Body of pancreas (tissue), 4 donors: ENCODE results near the gene TSHZ2. TPM values are rescaled to one million over a fixed set of nuclear protein-coding genes. Genes with fewer than 3 reads are reported as not detected.
A peak's percentile ranks its signal among the peaks of the same experiment; 100 is the strongest.
"Not testable (repeated sequence)": the region's sequence is repeated elsewhere in the genome, so short reads cannot be mapped to it uniquely, and the experiment has no call there.

ENCODE experiments used
- ATAC-seq: fragments of 150-250 bp; one replicate; pipeline ENCODE4 v1.9.1; 2016
- DNase-seq, 4 donors: peaks; one replicate each; pipeline ENCODE4 v3.0.0-alpha.2; 2019
- H3K27ac ChIP-seq, 4 donors: fragments of 200-600 bp; sonication (generic); 1 replicate in 3 of 4; 2 replicates in 1 of 4; pipeline versions ENCODE4 v1.5.1 to v1.6.1; 2016 to 2019; ENCODE audit warnings: mild to moderate bottlenecking in 1 of 4, mixed read lengths in 1 of 4, moderate library complexity in 1 of 4
- H3K27me3 ChIP-seq, 2 donors: fragments of 200-600 bp; sonication (generic); one replicate each; pipeline ENCODE4 v1.6.0; 2016; ENCODE audit warnings: mild to moderate bottlenecking in 1 of 2
- H3K36me3 ChIP-seq, 2 donors: fragments of 200-600 bp; sonication (generic); replicated peaks in 1 of 2; 2 replicates each; pipeline ENCODE4 v1.5.1; 2016; ENCODE audit warnings: low read depth in 2 of 2; ENCODE audit not compliant: insufficient read depth in 1 of 2
- H3K4me1 ChIP-seq: fragments of 200-600 bp; sonication (generic); one replicate; pipeline ENCODE4 v1.6.0; 2016
- H3K4me3 ChIP-seq, 2 donors: fragments of 200-600 bp; sonication (generic); 1 replicate in 1 of 2; 2 replicates in 1 of 2; pipeline ENCODE4 v1.5.1; 2016 to 2019
- H3K9me3 ChIP-seq, 3 donors: fragments of 200-600 bp; sonication (generic); 1 replicate in 2 of 3; 2 replicates in 1 of 3; pipeline ENCODE4 v1.5.1; 2016
- CTCF ChIP-seq, 7 experiments: fragments of 450-650 bp in 4 of 7; fragments of 200-600 bp in 3 of 7; sonication (generic) in 3 of 7; IDR thresholded peaks; one replicate each; pipeline ENCODE4 v1.5.1; 2016 to 2019; ENCODE audit warnings: antibody characterized with exemption in 7 of 7
- POLR2A ChIP-seq, 3 donors: fragments of 450-650 bp; IDR thresholded peaks; one replicate each; pipeline ENCODE4 v1.6.1; 2016; ENCODE audit warnings: antibody characterized with exemption in 3 of 3, mild to moderate bottlenecking in 2 of 3
- WGBS, 2 donors: methylation state at CpG; one replicate each; pipeline ENCODE4 v1.1.5; 2017; 5-methylcytosine and 5-hydroxymethylcytosine counted together
- intact Hi-C: fragments of 100-400 bp; cut with DNase I; formaldehyde crosslinking; loops from one replicate; pipeline ENCODE4 v1.15.1; 2023
- total RNA-seq, 2 donors: library from RNA; depleted of rRNA; stranded (reverse); fragments of >200 nt; gene quantifications; one replicate each; pipeline ENCODE4 v1.1.0, GENCODE V29; 2016

The TSHZ2 gene
- total RNA-seq, 2 donors from 2014 or later, result 6.0 to 9.6 TPM

GRCh38 chr20:53412577-53413185 lies 440.5 kb downstream of the TSHZ2 start:
- no peak overlapping the region for H3K27ac ChIP-seq
- 71 to 80% methylated on average over 13 of the region's 13 CpGs for WGBS, 2 donors
- intact Hi-C loops, result no loop called here
- no peaks in the 10 kb centered on the region for H3K9me3 ChIP-seq
- ATAC-seq, result no peak
- no peaks in the 10 kb centered on the region for H3K4me1 ChIP-seq
- no peak for DNase-seq
- no peak for TF ChIP-seq CTCF (IDR thresholded peaks at IDR 0.05)
- no peak for TF ChIP-seq POLR2A (IDR thresholded peaks at IDR 0.05)
- H3K36me3 ChIP-seq, result no peaks in the 10 kb centered on the region
- no peak overlapping the region for H3K4me3 ChIP-seq
- H3K27me3 ChIP-seq, result no peaks in the 10 kb centered on the region

GRCh38 chr20:53413186-53413631 lies 441.1 kb downstream of the TSHZ2 start:
- DNase-seq (peak; percentile 47 to 71 (median 49)), ATAC-seq (no peak)
- WGBS, 2 donors, result 33 to 39% methylated on average over 15 of the region's 15 CpGs
- peak in 6 of 7 experiments; percentile 11 to 64 (median 54) for TF ChIP-seq CTCF (IDR thresholded peaks at IDR 0.05)
- no peak for TF ChIP-seq POLR2A (IDR thresholded peaks at IDR 0.05)
- intact Hi-C loops, result no loop called here
- no peaks in the 10 kb centered on the region for H3K36me3 ChIP-seq
- H3K4me1 ChIP-seq, result no peaks in the 10 kb centered on the region
- H3K27me3 ChIP-seq, result no peaks in the 10 kb centered on the region
- H3K27ac ChIP-seq, result no peak overlapping the region
- H3K4me3 ChIP-seq, result no peak overlapping the region
- no peaks in the 10 kb centered on the region for H3K9me3 ChIP-seq

GRCh38 chr20:53413845-53414244 lies 441.7 kb downstream of the TSHZ2 start:
- WGBS, 2 donors, result 79 to 94% methylated on average over 1 of the region's 1 CpG
- ATAC-seq, intact Hi-C loops: not testable (repeated sequence)

GRCh38 chr20:53419693-53420460 lies 447.7 kb downstream of the TSHZ2 start:
- ATAC-seq (no peak), DNase-seq (no peak)
- no peaks in the 10 kb centered on the region for H3K27me3 ChIP-seq
- intact Hi-C loops, result no loop called here
- H3K4me3 ChIP-seq, result no peak overlapping the region
- H3K4me1 ChIP-seq, result no peaks in the 10 kb centered on the region
- H3K36me3 ChIP-seq, result no peaks in the 10 kb centered on the region
- H3K9me3 ChIP-seq, result no peaks in the 10 kb centered on the region
- TF ChIP-seq POLR2A (IDR thresholded peaks at IDR 0.05), result no peak
- no peak for TF ChIP-seq CTCF (IDR thresholded peaks at IDR 0.05)
- 85 to 87% methylated on average over 11 of the region's 11 CpGs for WGBS, 2 donors
- no peak overlapping the region for H3K27ac ChIP-seq

More at GRCh38 chr20:53413845-53414244, 441.7 kb downstream of the TSHZ2 start:
- not testable (repeated sequence) for H3K27me3 ChIP-seq, H3K9me3 ChIP-seq, H3K27ac ChIP-seq, H3K4me3 ChIP-seq, H3K36me3 ChIP-seq, DNase-seq, H3K4me1 ChIP-seq

- H3K4me3 ChIP-seq, result no peak overlapping the region
- no peak for TF ChIP-seq CTCF (IDR thresholded peaks at IDR 0.05)
- TF ChIP-seq POLR2A (IDR thresholded peaks at IDR 0.05), result no peak
- no peaks in the 10 kb centered on the region for H3K27me3 ChIP-seq
- ATAC-seq (no peak), DNase-seq (no peak)
- intact Hi-C loops, result no loop called here
- H3K36me3 ChIP-seq, result no peaks in the 10 kb centered on the region
- H3K27ac ChIP-seq, result no peak overlapping the region
- H3K4me1 ChIP-seq, result no peaks in the 10 kb centered on the region
- WGBS, 2 donors, result 91 to 92% methylated on average over 7 of the region's 7 CpGs
- no peaks in the 10 kb centered on the region for H3K9me3 ChIP-seq
Measured at GRCh38 chr20:53421343-53421742, 449.2 kb downstream of the TSHZ2 start.
